Activated CD4-positive, alpha-beta T cell treated with anti-CD3 and anti-CD28 coated beads, Interleukin-2, amount 50 U/mL, for 48 hours (primary cell): ENCODE measurements around the gene TBC1D9.

Experiments used
- DNase-seq, 2 experiments: peaks; one replicate each; pipeline ENCODE4 v3.0.0-alpha.2; 2020

Gene TBC1D9

GRCh38 chr4:140719686-140720085, 36.5 kb downstream of the TBC1D9 start:
- no peak for DNase-seq

GRCh38 chr4:140719022-140719421, 37.2 kb downstream of the TBC1D9 start:
- no peak for DNase-seq

GRCh38 chr4:140718241-140718952, 37.8 kb downstream of the TBC1D9 start:
- DNase-seq, result no peak

GRCh38 chr4:140717313-140717712, 38.9 kb downstream of the TBC1D9 start:
- no peak for DNase-seq

GRCh38 chr4:140715119-140715518, 41.1 kb downstream of the TBC1D9 start:
- DNase-seq, result no peak

- no peak for DNase-seq
These were observed 44.3 kb downstream of the TBC1D9 start for GRCh38 chr4:140711910-140712309.

- no peak for DNase-seq
These were observed 45.1 kb downstream of the TBC1D9 start for GRCh38 chr4:140710908-140711622.

GRCh38 chr4:140707325-140707724, 48.9 kb downstream of the TBC1D9 start:
- DNase-seq, result no peak

- DNase-seq, result no peak
These were observed 49.5 kb downstream of the TBC1D9 start for GRCh38 chr4:140706665-140707064.

- no peak for DNase-seq
These were observed 49.9 kb downstream of the TBC1D9 start for GRCh38 chr4:140706276-140706625.

- no peak for DNase-seq
These were observed 50.4 kb downstream of the TBC1D9 start for GRCh38 chr4:140705625-140706275.

- DNase-seq, result no peak
These were observed 51.2 kb downstream of the TBC1D9 start for GRCh38 chr4:140704964-140705363.

GRCh38 chr4:140704392-140704960, 51.7 kb downstream of the TBC1D9 start:
- no peak for DNase-seq

GRCh38 chr4:140703463-140703862, 52.7 kb downstream of the TBC1D9 start:
- DNase-seq, result no peak

GRCh38 chr4:140702096-140702757, 54.0 kb downstream of the TBC1D9 start:
- DNase-seq, result no peak

GRCh38 chr4:140701071-140701470, 55.1 kb downstream of the TBC1D9 start:
- no peak for DNase-seq

GRCh38 chr4:140697709-140698560, 58.2 kb downstream of the TBC1D9 start:
- no peak for DNase-seq

GRCh38 chr4:140695483-140695882, 60.7 kb downstream of the TBC1D9 start:
- DNase-seq, result no peak

GRCh38 chr4:140693562-140693961, 62.6 kb downstream of the TBC1D9 start:
- no peak for DNase-seq

GRCh38 chr4:140691369-140691768, 64.8 kb downstream of the TBC1D9 start:
- no peak for DNase-seq

GRCh38 chr4:140690093-140690492, 66.1 kb downstream of the TBC1D9 start:
- DNase-seq, result no peak

GRCh38 chr4:140689623-140690022, 66.6 kb downstream of the TBC1D9 start:
- DNase-seq, result no peak
